ENCODE data around the gene CCDC30. TPM values are rescaled to one million over a fixed set of nuclear protein-coding genes. Genes with fewer than 3 reads are reported as not detected.

The CCDC30 gene
- total and polyA plus RNA-seq, 3 experiments from 2014 or later: 0.58 to 1.9 (median 1.5) TPM

- Mint-ChIP-seq H3K4me3 (no peak overlapping the region), H3K36me3 (peaks cover 6 to 13% (median 6%) of the 10 kb centered on the region in 3 donors), H3K27ac (no peak overlapping the region), H3K27me3 (no peaks in the 10 kb centered on the region), H3K9me3 (peaks cover 0 to 5% (median 0%) of the 10 kb centered on the region in 5 donors), H3K4me1 (no peaks in the 10 kb centered on the region)
- no peak overlapping the region for H3K4me3 ChIP-seq (ENCODE audit: low read length)
- H3K4me1 ChIP-seq (ENCODE audit: insufficient read depth, low read length): no peaks in the 10 kb centered on the region
- CTCF ChIA-PET: no interaction called here
- no peak overlapping the region for H3K27ac ChIP-seq (ENCODE audit: low read depth, low read length)
- H3K27me3 ChIP-seq (ENCODE audit: insufficient read depth, low read length, poor library complexity, severe bottlenecking): no peaks in the 10 kb centered on the region
- POLR2A ChIA-PET: no interaction called here
- H3K36me3 ChIP-seq (ENCODE audit: insufficient read depth, low read length): no peaks in the 10 kb centered on the region
- H3K9me3 ChIP-seq (ENCODE audit: low read length): no peaks in the 10 kb centered on the region
- DNase-seq: no peak
Observed at GRCh38 chr1:42541104-42541503, 78.0 kb downstream of the CCDC30 start.

- no peak overlapping the region for H3K27ac ChIP-seq (ENCODE audit: low read depth, low read length)
- H3K4me3 ChIP-seq (ENCODE audit: low read length): no peak overlapping the region
- Mint-ChIP-seq H3K4me3 (no peak overlapping the region), H3K36me3 (peaks cover 2 to 20% (median 14%) of the 10 kb centered on the region in 3 donors), H3K27me3 (peaks cover 0 to 4% of the 10 kb centered on the region in 2 donors), H3K4me1 (no peaks in the 10 kb centered on the region), H3K27ac (peak overlapping the region in 1 of 8 donors; percentile 6), H3K9me3 (no peaks in the 10 kb centered on the region)
- CTCF ChIA-PET: no interaction called here
- no peaks in the 10 kb centered on the region for H3K27me3 ChIP-seq (ENCODE audit: insufficient read depth, low read length, poor library complexity, severe bottlenecking)
- H3K9me3 ChIP-seq (ENCODE audit: low read length): no peaks in the 10 kb centered on the region
- H3K36me3 ChIP-seq (ENCODE audit: insufficient read depth, low read length): no peaks in the 10 kb centered on the region
- no peak for DNase-seq
- POLR2A ChIA-PET: no interaction called here
- no peaks in the 10 kb centered on the region for H3K4me1 ChIP-seq (ENCODE audit: insufficient read depth, low read length)
Observed at GRCh38 chr1:42551180-42551579, 88.1 kb downstream of the CCDC30 start.

GRCh38 chr1:42551590-42551989 lies 88.5 kb downstream of the CCDC30 start:
- DNase-seq: no peak
- no peaks in the 10 kb centered on the region for H3K4me1 Mint-ChIP-seq
- no peaks in the 10 kb centered on the region for H3K4me1 ChIP-seq (ENCODE audit: insufficient read depth, low read length)
- H3K4me3 Mint-ChIP-seq: no peak overlapping the region
- H3K27me3 ChIP-seq (ENCODE audit: insufficient read depth, low read length, poor library complexity, severe bottlenecking): no peaks in the 10 kb centered on the region
- POLR2A ChIA-PET: no interaction called here
- H3K27ac Mint-ChIP-seq: no peak overlapping the region
- H3K9me3 ChIP-seq (ENCODE audit: low read length): no peaks in the 10 kb centered on the region
- H3K4me3 ChIP-seq (ENCODE audit: low read length): no peak overlapping the region
- CTCF ChIA-PET: no interaction called here
- peaks cover 0 to 4% of the 10 kb centered on the region in 2 donors for H3K27me3 Mint-ChIP-seq
- H3K9me3 Mint-ChIP-seq: no peaks in the 10 kb centered on the region
- H3K36me3 ChIP-seq (ENCODE audit: insufficient read depth, low read length): no peaks in the 10 kb centered on the region
- peaks cover 2 to 20% (median 16%) of the 10 kb centered on the region in 3 donors for H3K36me3 Mint-ChIP-seq
- no peak overlapping the region for H3K27ac ChIP-seq (ENCODE audit: low read depth, low read length)

GRCh38 chr1:42552636-42553035 lies 89.5 kb downstream of the CCDC30 start:
- ChIA-PET POLR2A (no interaction called here), CTCF (no interaction called here)
- H3K27me3 ChIP-seq (ENCODE audit: insufficient read depth, low read length, poor library complexity, severe bottlenecking): no peaks in the 10 kb centered on the region
- Mint-ChIP-seq H3K9me3 (no peaks in the 10 kb centered on the region), H3K27ac (no peak overlapping the region), H3K36me3 (peaks cover 2 to 23% (median 20%) of the 10 kb centered on the region in 3 donors), H3K4me3 (no peak overlapping the region), H3K4me1 (no peaks in the 10 kb centered on the region), H3K27me3 (peaks cover 0 to 4% of the 10 kb centered on the region in 2 donors)
- no peaks in the 10 kb centered on the region for H3K4me1 ChIP-seq (ENCODE audit: insufficient read depth, low read length)
- H3K9me3 ChIP-seq (ENCODE audit: low read length): no peaks in the 10 kb centered on the region
- no peaks in the 10 kb centered on the region for H3K36me3 ChIP-seq (ENCODE audit: insufficient read depth, low read length)
- H3K27ac ChIP-seq (ENCODE audit: low read depth, low read length): no peak overlapping the region
- H3K4me3 ChIP-seq (ENCODE audit: low read length): no peak overlapping the region
- DNase-seq: no peak

GRCh38 chr1:42557230-42557851 lies 94.3 kb downstream of the CCDC30 start:
- no peaks in the 10 kb centered on the region for H3K36me3 ChIP-seq (ENCODE audit: insufficient read depth, low read length)
- H3K9me3 ChIP-seq (ENCODE audit: low read length): no peaks in the 10 kb centered on the region
- H3K27me3 ChIP-seq (ENCODE audit: insufficient read depth, low read length, poor library complexity, severe bottlenecking): no peaks in the 10 kb centered on the region
- no peak overlapping the region for H3K27ac Mint-ChIP-seq
- no peak for DNase-seq
- H3K4me1 ChIP-seq (ENCODE audit: insufficient read depth, low read length): no peaks in the 10 kb centered on the region
- peaks cover 0 to 14% of the 10 kb centered on the region in 2 donors for H3K27me3 Mint-ChIP-seq
- H3K4me3 Mint-ChIP-seq: no peak overlapping the region
- ChIA-PET CTCF (no interaction called here), POLR2A (no interaction called here)
- peaks cover 3 to 41% (median 13%) of the 10 kb centered on the region in 3 donors for H3K36me3 Mint-ChIP-seq
- H3K4me1 Mint-ChIP-seq: no peaks in the 10 kb centered on the region
- no peak overlapping the region for H3K4me3 ChIP-seq (ENCODE audit: low read length)
- H3K9me3 Mint-ChIP-seq: peaks cover 0 to 8% (median 5%) of the 10 kb centered on the region in 5 donors
- no peak overlapping the region for H3K27ac ChIP-seq (ENCODE audit: low read depth, low read length)

GRCh38 chr1:42567038-42567437 lies 104.0 kb downstream of the CCDC30 start:
- Mint-ChIP-seq H3K4me3 (no peak overlapping the region), H3K36me3 (peaks cover 0 to 6% (median 0%) of the 10 kb centered on the region in 3 donors)
- POLR2A ChIA-PET: no interaction called here

GRCh38 chr1:42576935-42577334 lies 113.8 kb downstream of the CCDC30 start:
- Histone ChIP-seq H3K4me1 (ENCODE audit: insufficient read depth, low read length) (no peaks in the 10 kb centered on the region), H3K27me3 (ENCODE audit: insufficient read depth, low read length, poor library complexity, severe bottlenecking) (no peaks in the 10 kb centered on the region), H3K9me3 (ENCODE audit: low read length) (no peaks in the 10 kb centered on the region), H3K4me3 (ENCODE audit: low read length) (no peak overlapping the region), H3K36me3 (ENCODE audit: insufficient read depth, low read length) (no peaks in the 10 kb centered on the region), H3K27ac (ENCODE audit: low read depth, low read length) (no peak overlapping the region)
- ChIA-PET CTCF (interaction anchor here (2.3 to 2.8 kb wide), 2 partner anchors 169 to 497 kb away, joined by 8 to 10 read pairs; no protein-coding TSS in a partner anchor), POLR2A (no interaction called here)
- Mint-ChIP-seq H3K4me3 (no peak overlapping the region), H3K27ac (no peak overlapping the region), H3K27me3 (no peaks in the 10 kb centered on the region), H3K36me3 (peaks cover 0 to 5% (median 0%) of the 10 kb centered on the region in 3 donors), H3K9me3 (no peaks in the 10 kb centered on the region), H3K4me1 (no peaks in the 10 kb centered on the region)
- no peak for DNase-seq

More at GRCh38 chr1:42567038-42567437, 104.0 kb downstream of the CCDC30 start:
- H3K36me3 ChIP-seq (ENCODE audit: insufficient read depth, low read length): no peaks in the 10 kb centered on the region
- no peaks in the 10 kb centered on the region for H3K9me3 ChIP-seq (ENCODE audit: low read length)
- Mint-ChIP-seq H3K9me3 (no peaks in the 10 kb centered on the region), H3K4me1 (no peaks in the 10 kb centered on the region), H3K27ac (no peak overlapping the region), H3K27me3 (no peaks in the 10 kb centered on the region)
- no peak for DNase-seq
- no peaks in the 10 kb centered on the region for H3K4me1 ChIP-seq (ENCODE audit: insufficient read depth, low read length)
- no peaks in the 10 kb centered on the region for H3K27me3 ChIP-seq (ENCODE audit: insufficient read depth, low read length, poor library complexity, severe bottlenecking)
- CTCF ChIA-PET: no interaction called here
- H3K4me3 ChIP-seq (ENCODE audit: low read length): no peak overlapping the region
- no peak overlapping the region for H3K27ac ChIP-seq (ENCODE audit: low read depth, low read length)

- H3K4me3 Mint-ChIP-seq: no peak overlapping the region
- H3K4me1 Mint-ChIP-seq: no peaks in the 10 kb centered on the region
- peaks cover 24 to 47% (median 25%) of the 10 kb centered on the region in 3 donors for H3K36me3 Mint-ChIP-seq
- H3K27ac Mint-ChIP-seq: no peak overlapping the region
- no peaks in the 10 kb centered on the region for H3K27me3 Mint-ChIP-seq
- Histone ChIP-seq H3K4me1 (ENCODE audit: insufficient read depth, low read length) (no peaks in the 10 kb centered on the region), H3K4me3 (ENCODE audit: low read length) (no peak overlapping the region), H3K27ac (ENCODE audit: low read depth, low read length) (no peak overlapping the region), H3K27me3 (ENCODE audit: insufficient read depth, low read length, poor library complexity, severe bottlenecking) (no peaks in the 10 kb centered on the region), H3K36me3 (ENCODE audit: insufficient read depth, low read length) (no peaks in the 10 kb centered on the region), H3K9me3 (ENCODE audit: low read length) (no peaks in the 10 kb centered on the region)
- no peak for DNase-seq
- POLR2A ChIA-PET: no interaction called here
- CTCF ChIA-PET: no interaction called here
- peaks cover 6 to 15% (median 11%) of the 10 kb centered on the region in 5 donors for H3K9me3 Mint-ChIP-seq
Observed at GRCh38 chr1:42586016-42586415, 122.9 kb downstream of the CCDC30 start.

Measured in CD8-positive, alpha-beta memory T cell (primary cell).